T-cell (primary cell): ENCODE data around the gene MLF2. TPM values are rescaled to one million over a fixed set of nuclear protein-coding genes. Genes with fewer than 3 reads are reported as not detected.

ENCODE experiments used
- ATAC-seq, 4 experiments: fragments of 200-7000 bp in 3 of 4; fragments of 150-1000 bp in 1 of 4; cut with Tn5 transposase; replicated peaks in 1 of 4; 1 replicate in 3 of 4; 2 replicates in 1 of 4; pipeline ENCODE4 v1.10.0; 2021; ENCODE audit warnings: moderate library complexity in 3 of 4, mild to moderate bottlenecking in 2 of 4, moderate number of reproducible peaks in 1 of 4
- CTCF ChIA-PET, 2 donors: fragments of 300-600 bp; sonication (Branson Sonifier 250); formaldehyde crosslinking; loops; one replicate each; lab custom pipeline; 2022; ENCODE audit warnings: antibody characterized with exemption in 2 of 2; lab: Charles Lee
- POLR2A ChIA-PET, 2 donors: fragments of 300-600 bp; sonication (Branson Sonifier 250); formaldehyde crosslinking; loops; one replicate each; lab custom pipeline; 2022; ENCODE audit warnings: antibody characterized with exemption in 2 of 2; lab: Charles Lee
- DNase-seq, 35 experiments: peaks; one replicate each; pipeline versions ENCODE4 v3.0.0 to v3.0.0-alpha.2; 2013 to 2023
- H3K27ac ChIP-seq: one replicate; pipeline ENCODE4 v1.5.1; 2013; ENCODE audit warnings: low read length
- H3K27me3 ChIP-seq, 2 experiments: replicated peaks in 1 of 2; 1 replicate in 1 of 2; 2 replicates in 1 of 2; pipeline versions ENCODE4 v1.6.1 to v1.7.0; 2013; ENCODE audit warnings: low read length in 1 of 2, mixed read lengths in 1 of 2; ENCODE audit not compliant: control insufficient read depth in 2 of 2, insufficient read depth in 2 of 2; ENCODE audit errors: extremely low read depth in 1 of 2
- H3K36me3 ChIP-seq, 2 donors: 1 replicate in 1 of 2; 2 replicates in 1 of 2; pipeline versions ENCODE4 v1.6.1 to v1.7.0; 2013; ENCODE audit warnings: low read length in 1 of 2; ENCODE audit not compliant: control insufficient read depth in 2 of 2, insufficient read depth in 1 of 2; ENCODE audit errors: extremely low read depth in 1 of 2
- H3K4me1 ChIP-seq, 2 experiments: 1 replicate in 1 of 2; 2 replicates in 1 of 2; pipeline versions ENCODE4 v1.6.1 to v1.7.0; 2013; ENCODE audit warnings: low read length in 2 of 2, mixed read lengths in 1 of 2; ENCODE audit not compliant: insufficient read depth in 2 of 2, control insufficient read depth in 1 of 2; ENCODE audit errors: extremely low read depth in 1 of 2
- H3K4me3 ChIP-seq, 2 donors: 1 replicate in 1 of 2; 2 replicates in 1 of 2; pipeline versions ENCODE4 v1.5.1 to v1.7.0; 2013; ENCODE audit warnings: mild to moderate bottlenecking in 2 of 2, low read length in 1 of 2, moderate library complexity in 1 of 2; ENCODE audit not compliant: control insufficient read depth in 1 of 2; ENCODE audit errors: extremely low read depth in 1 of 2
- H3K9me3 ChIP-seq: 2 replicates; pipeline ENCODE4 v1.7.0; 2013
- H3K27ac Mint-ChIP-seq, 2 donors: one replicate each; pipeline ENCODE4 v1.8.0; 2020 to 2021; ENCODE audit warnings: mild to moderate bottlenecking in 2 of 2, mixed read lengths in 2 of 2
- H3K27me3 Mint-ChIP-seq, 2 donors: one replicate each; pipeline ENCODE4 v1.8.0; 2021 to 2022; ENCODE audit warnings: mixed read lengths in 2 of 2
- H3K36me3 Mint-ChIP-seq: one replicate; pipeline ENCODE4 v1.8.0; 2021; ENCODE audit warnings: mixed read lengths
- H3K4me1 Mint-ChIP-seq, 3 donors: one replicate each; pipeline ENCODE4 v1.8.0; 2020 to 2022; ENCODE audit warnings: mixed read lengths in 3 of 3, mild to moderate bottlenecking in 1 of 3
- H3K4me3 Mint-ChIP-seq, 3 donors: one replicate each; pipeline ENCODE4 v1.8.0; 2020 to 2022; ENCODE audit warnings: mild to moderate bottlenecking in 3 of 3, mixed read lengths in 3 of 3, moderate library complexity in 3 of 3
- H3K9me3 Mint-ChIP-seq, 3 donors: one replicate each; pipeline ENCODE4 v1.8.0; 2020 to 2022; ENCODE audit warnings: mixed read lengths in 3 of 3
- WGBS: methylation state at CpG from one replicate; pipeline ENCODE4 v1.1.5; 2013; ENCODE audit warnings: missing lambda C conversion rate; ENCODE audit not compliant: insufficient coverage; 5-methylcytosine and 5-hydroxymethylcytosine counted together
- total RNA-seq, 35 experiments: library from RNA in 6 of 35; stranded (reverse) in 6 of 35; fragments of 120-200 nt in 1 of 35; gene quantifications; one replicate each; pipeline versions ENCODE4 v1.2.1 to v1.2.4 and lab custom pipeline; 2013 to 2026

Gene MLF2
- total RNA-seq, 5 donors from 2014 or later (not counting 1 experiment from before 2014, with no cell fraction given): 83.3 to 125 (median 88.4) TPM

DNA sequence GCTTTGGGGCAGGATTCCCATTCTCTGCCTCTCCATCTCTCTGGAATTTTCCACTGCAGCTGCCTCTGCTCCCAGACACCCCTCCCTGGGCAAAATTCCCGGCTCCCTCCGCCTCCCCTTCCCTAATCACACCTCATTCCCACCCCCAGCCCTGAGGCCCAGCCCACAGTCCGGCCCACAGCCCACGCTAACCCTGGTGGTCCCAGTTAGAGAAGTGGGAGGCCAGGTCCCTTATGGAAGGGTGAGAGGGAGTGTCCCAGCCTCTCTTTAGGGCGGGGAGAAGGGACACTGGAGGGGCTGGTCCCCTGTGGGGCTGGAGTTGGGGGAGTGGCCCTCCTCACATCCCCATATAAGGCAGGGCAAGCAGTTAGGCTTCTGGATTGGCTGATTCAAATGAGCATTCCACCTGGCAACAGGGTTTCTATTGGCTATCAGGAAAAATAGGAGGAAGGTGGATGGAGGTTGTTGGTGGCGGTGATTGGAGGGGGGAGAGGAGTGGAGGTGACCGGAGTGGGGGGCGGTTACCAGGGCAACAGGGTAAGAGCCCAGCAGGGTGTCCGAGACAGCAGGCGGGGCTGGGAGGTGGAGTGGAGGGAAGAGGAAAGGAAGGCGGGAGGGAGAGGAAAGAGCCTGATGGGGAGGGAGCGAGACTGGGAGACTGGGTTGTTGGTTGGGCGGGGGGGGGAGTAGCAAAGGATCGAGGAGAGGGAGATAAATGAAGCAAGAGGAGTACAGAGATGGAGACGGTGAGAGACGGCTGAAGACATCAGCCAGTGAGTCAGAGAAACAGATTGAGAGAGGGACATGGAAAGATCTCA is 11.3 kb upstream of the MLF2 start:
- ChIA-PET POLR2A (no interaction called here), CTCF (interaction anchor here (2.7 to 2.9 kb wide), 2 partner anchors 10 to 11 kb away, joined by 14 to 22 read pairs; partner anchors contain the start of gene MLF2 (in 2 of the 2))
- H3K4me3 ChIP-seq: peak overlapping the region in 1 of 2 donors; percentile 10
- no peaks in the 10 kb centered on the region for H3K9me3 ChIP-seq
- Mint-ChIP-seq H3K4me1 (peaks cover 25 to 40% (median 35%) of the 10 kb centered on the region in 3 donors), H3K36me3 (no peaks in the 10 kb centered on the region), H3K27ac (peak overlapping the region in 1 of 2 donors; percentile 43), H3K4me3 (peak overlapping the region; percentile 13 to 76 (median 31)), H3K27me3 (peaks cover 33 to 37% of the 10 kb centered on the region in 2 donors), H3K9me3 (no peaks in the 10 kb centered on the region)
- ATAC-seq (peak; percentile 54 to 80 (median 58)), DNase-seq (peak in 29 of 35 experiments; percentile 17 to 77 (median 49))
- H3K27ac ChIP-seq: no peak overlapping the region
- 19% methylated on average over 9 of the region's 16 CpGs for WGBS
- peaks cover 9 to 44% of the 10 kb centered on the region in 2 experiments for H3K4me1 ChIP-seq
- peaks cover 0 to 49% of the 10 kb centered on the region in 2 experiments for H3K27me3 ChIP-seq
- no peaks in the 10 kb centered on the region for H3K36me3 ChIP-seq

DNA sequence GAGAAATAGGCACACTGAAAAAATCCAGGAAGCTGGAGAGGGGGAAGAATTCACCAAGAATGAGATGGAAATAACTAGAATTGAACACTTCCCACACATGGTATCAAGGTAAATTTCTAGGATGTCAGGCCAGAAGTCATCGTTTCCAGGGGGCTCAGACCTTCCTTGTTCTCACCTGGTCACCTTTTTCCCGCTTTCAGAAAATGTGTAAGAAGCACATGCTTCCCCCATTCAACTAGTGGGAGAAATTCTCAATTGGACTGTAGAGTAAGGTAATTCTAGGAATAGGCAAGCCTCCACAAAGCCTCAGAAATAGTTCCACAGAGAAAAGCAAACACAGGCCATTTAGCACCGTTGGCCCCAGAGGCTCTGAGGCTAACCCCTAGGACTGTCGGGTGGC is 10.4 kb upstream of the MLF2 start:
- Histone ChIP-seq H3K4me1 (peaks cover 9 to 39% of the 10 kb centered on the region in 2 experiments), H3K27ac (no peak overlapping the region), H3K27me3 (peaks cover 0 to 42% of the 10 kb centered on the region in 2 experiments), H3K9me3 (no peaks in the 10 kb centered on the region), H3K36me3 (no peaks in the 10 kb centered on the region), H3K4me3 (no peak overlapping the region)
- ATAC-seq: no peak
- no peaks in the 10 kb centered on the region for H3K9me3 Mint-ChIP-seq
- no peak for DNase-seq
- H3K4me1 Mint-ChIP-seq: peaks cover 25 to 42% (median 41%) of the 10 kb centered on the region in 3 donors
- no peak overlapping the region for H3K4me3 Mint-ChIP-seq
- no peaks in the 10 kb centered on the region for H3K36me3 Mint-ChIP-seq
- ChIA-PET CTCF (no interaction called here), POLR2A (interaction anchor here in 1 of 2 donors (0.6 kb wide), 1 partner anchor 33 kb away, joined by 3 read pairs; no protein-coding TSS in a partner anchor)
- no peak overlapping the region for H3K27ac Mint-ChIP-seq
- WGBS: no CpG with 5 or more reads among the region's 4 CpGs
- peaks cover 30 to 32% of the 10 kb centered on the region in 2 donors for H3K27me3 Mint-ChIP-seq

DNA sequence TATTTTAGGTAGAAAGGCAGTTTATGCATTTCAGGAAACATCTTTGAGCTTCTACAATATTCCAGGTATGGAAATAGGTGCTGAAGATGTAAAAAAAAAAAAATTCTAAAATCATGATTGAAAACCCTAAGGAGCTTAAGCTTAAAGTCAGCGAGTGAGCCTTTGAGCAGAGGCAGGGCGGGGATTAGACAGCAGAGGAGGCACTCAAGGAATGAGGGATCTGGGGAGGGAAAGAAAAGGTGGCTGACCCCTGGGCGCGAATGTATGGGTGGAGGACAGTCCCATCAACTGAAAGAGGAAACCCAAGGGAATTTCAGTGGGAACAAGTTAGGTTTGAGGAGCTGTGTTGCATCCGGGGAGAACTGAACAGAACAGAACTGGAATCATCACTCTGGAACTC is 6.8 kb upstream of the MLF2 start:
- WGBS: 93% methylated on average over 5 of the region's 5 CpGs
- H3K9me3 ChIP-seq: no peaks in the 10 kb centered on the region
- DNase-seq (no peak), ATAC-seq (no peak)
- Mint-ChIP-seq H3K36me3 (no peaks in the 10 kb centered on the region), H3K4me1 (peaks cover 7 to 17% (median 14%) of the 10 kb centered on the region in 3 donors), H3K27ac (no peak overlapping the region), H3K27me3 (peaks cover 7 to 10% of the 10 kb centered on the region in 2 donors), H3K4me3 (no peak overlapping the region), H3K9me3 (no peaks in the 10 kb centered on the region)
- no peak overlapping the region for H3K4me3 ChIP-seq
- CTCF ChIA-PET: interaction anchor here (0.6 to 1.1 kb wide), 3 partner anchors 53 to 64 kb away, joined by 3 to 5 read pairs (median 4); no protein-coding TSS in a partner anchor
- POLR2A ChIA-PET: no interaction called here
- H3K27me3 ChIP-seq: peaks cover 0 to 20% of the 10 kb centered on the region in 2 experiments
- H3K4me1 ChIP-seq: peaks cover 0 to 10% of the 10 kb centered on the region in 2 experiments
- no peak overlapping the region for H3K27ac ChIP-seq
- H3K36me3 ChIP-seq: no peaks in the 10 kb centered on the region

DNA sequence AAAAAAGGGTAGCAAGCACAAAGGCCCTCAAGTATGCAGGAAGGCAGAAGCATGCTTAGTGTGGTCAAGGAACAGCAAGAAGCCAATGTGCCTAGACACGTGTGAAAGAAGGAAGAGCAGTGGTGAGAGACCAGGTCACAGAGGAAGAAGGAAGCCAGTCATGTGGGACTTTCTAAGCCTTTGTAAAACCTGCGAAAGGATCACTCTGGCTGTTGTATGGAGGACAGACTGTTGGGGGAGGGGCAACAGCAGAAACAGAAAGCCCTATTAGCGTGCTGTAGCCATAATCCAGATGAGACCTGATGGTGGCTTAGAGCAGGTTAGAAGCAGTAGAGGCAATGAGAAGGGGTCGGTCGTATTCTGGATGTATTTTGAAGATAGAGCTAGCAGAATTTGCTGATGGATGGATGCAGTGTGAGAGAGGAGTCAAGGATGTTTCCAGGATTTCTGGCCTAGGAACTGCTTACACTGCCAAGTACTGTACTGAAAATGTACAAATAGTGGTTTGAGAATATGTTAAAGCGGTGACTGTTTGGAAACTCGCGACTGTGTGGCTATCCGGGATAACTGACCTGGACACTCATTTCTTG is 5.7 kb upstream of the MLF2 start:
- ChIA-PET CTCF (interaction anchor here in 1 of 2 donors (2.1 kb wide), 1 partner anchor 16 kb away, joined by 5 read pairs; no protein-coding TSS in a partner anchor), POLR2A (no interaction called here)
- Mint-ChIP-seq H3K9me3 (no peaks in the 10 kb centered on the region), H3K4me1 (peaks cover 2 to 12% (median 10%) of the 10 kb centered on the region in 3 donors), H3K27ac (no peak overlapping the region), H3K36me3 (no peaks in the 10 kb centered on the region), H3K27me3 (peaks cover 0 to 8% of the 10 kb centered on the region in 2 donors), H3K4me3 (no peak overlapping the region)
- no peaks in the 10 kb centered on the region for H3K9me3 ChIP-seq
- H3K27me3 ChIP-seq: peaks cover 0 to 10% of the 10 kb centered on the region in 2 experiments
- H3K36me3 ChIP-seq: no peaks in the 10 kb centered on the region
- H3K4me1 ChIP-seq: peaks cover 0 to 5% of the 10 kb centered on the region in 2 experiments
- no peak overlapping the region for H3K4me3 ChIP-seq
- ATAC-seq: no peak
- WGBS: 79% methylated on average over 9 of the region's 9 CpGs
- DNase-seq: no peak
- H3K27ac ChIP-seq: no peak overlapping the region

DNA sequence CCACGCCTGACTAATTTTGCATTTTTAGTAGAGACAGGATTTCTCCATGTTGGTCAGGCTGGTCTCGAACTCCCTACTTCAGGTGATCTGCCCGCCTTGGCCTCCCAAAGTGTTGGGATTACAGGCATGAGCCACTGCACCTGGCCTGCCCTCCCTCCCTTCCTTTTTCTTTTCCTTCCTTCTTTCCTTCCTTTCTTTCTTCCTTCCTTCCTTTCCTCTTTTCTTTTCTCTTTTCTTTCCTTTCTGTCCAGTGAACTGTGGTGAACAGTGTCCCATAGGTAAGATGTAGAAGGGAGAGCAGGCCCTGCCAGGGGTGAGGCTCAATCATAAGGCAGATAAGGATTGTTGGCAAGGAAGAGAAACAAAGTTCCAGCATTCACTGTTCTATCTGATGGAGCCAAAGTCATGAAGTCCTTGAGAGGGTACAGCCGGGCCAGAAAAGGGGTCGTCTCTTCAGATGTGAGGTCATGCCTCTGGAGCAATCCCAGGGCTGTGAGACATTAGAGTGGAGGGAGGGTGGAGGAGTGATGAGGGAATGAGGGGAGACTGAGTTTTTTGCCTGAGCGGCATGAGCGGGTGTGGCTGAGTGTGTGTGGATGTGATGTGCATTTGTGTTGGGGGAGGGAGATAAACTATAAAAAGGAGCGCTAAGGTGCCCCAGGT is 4.2 kb upstream of the MLF2 start:
- no peak overlapping the region for H3K27ac ChIP-seq
- peaks cover 0 to 10% of the 10 kb centered on the region in 2 experiments for H3K27me3 ChIP-seq
- no peak overlapping the region for H3K27ac Mint-ChIP-seq
- no peaks in the 10 kb centered on the region for H3K9me3 Mint-ChIP-seq
- no peak overlapping the region for H3K4me3 ChIP-seq
- ATAC-seq: no peak
- H3K27me3 Mint-ChIP-seq: peaks cover 0 to 8% of the 10 kb centered on the region in 2 donors
- H3K4me3 Mint-ChIP-seq: no peak overlapping the region
- CTCF ChIA-PET: interaction anchor here in 1 of 2 donors (2.1 kb wide), 1 partner anchor 17 kb away, joined by 5 read pairs; no protein-coding TSS in a partner anchor
- H3K4me1 Mint-ChIP-seq: peaks cover 5 to 18% (median 14%) of the 10 kb centered on the region in 3 donors
- 97% methylated on average over 7 of the region's 8 CpGs for WGBS
- no peaks in the 10 kb centered on the region for H3K9me3 ChIP-seq
- DNase-seq: no peak
- POLR2A ChIA-PET: no interaction called here
- H3K36me3 ChIP-seq: no peaks in the 10 kb centered on the region
- H3K4me1 ChIP-seq: peaks cover 2 to 15% of the 10 kb centered on the region in 2 experiments
- H3K36me3 Mint-ChIP-seq: no peaks in the 10 kb centered on the region
